K562 (cell line): ENCODE data around the gene LAMA2. TPM values are rescaled to one million over a fixed set of nuclear protein-coding genes. Genes with fewer than 3 reads are reported as not detected.

ENCODE experiments used
- ATAC-seq: fragments of 200-7000 bp; cut with Tn5 transposase; 3 replicates; pipeline ENCODE4 v1.9.1; 2020; ENCODE audit warnings: moderate library complexity
- BruUV-seq: library from RNA; stranded (reverse); fragments of 400-500 nt; replicated peaks from 2 replicates; lab custom pipeline; 2021; lab: Mats Ljungman, UMichigan
- CTCF ChIA-PET: fragments of 300-600 bp; formaldehyde crosslinking; extraction: SDS; loops from one replicate; lab custom pipeline; 2021; ENCODE audit warnings: low intra/inter-chr PET ratio; lab: Yijun Ruan, JAX
- POLR2A ChIA-PET: fragments of 300-600, 350-650 bp; sonication (Branson Sonifier 250); formaldehyde crosslinking; extraction: SDS; loops from one replicate; lab custom pipeline; 2021; ENCODE audit warnings: antibody characterized with exemption, inconsistent platforms; lab: Yijun Ruan, JAX
- DNase-seq, 4 experiments: peaks; one replicate each; pipeline versions ENCODE4 v3.0.0 to v3.0.0-alpha.2; 2011 to 2018; ENCODE audit warnings: low spot score in 3 of 4, mixed read lengths in 3 of 4; ENCODE audit errors: extremely low read depth in 1 of 4
- FAIRE-seq: peaks from 2 replicates; lab custom pipeline; 2011; peaks lifted over from hg19 to GRCh38; lab: Jason Lieb, UNC
- H2AFZ ChIP-seq: 2 replicates; pipeline ENCODE4 v1.6.0; 2011; ENCODE audit warnings: low read depth, low read length, control low read depth, inconsistent platforms
- H3K27ac ChIP-seq: fragments of 200-600 bp; 3 replicates; pipeline ENCODE4 v1.8.0; 2011; ENCODE audit warnings: low read depth, mild to moderate bottlenecking, control low read depth, inconsistent platforms, low read length, moderate library complexity, mixed read lengths; ENCODE audit errors: extremely low read depth
- H3K27me3 ChIP-seq, 2 experiments: fragments of 300-600 bp in 1 of 2; 2 replicates in 1 of 2; 3 replicates in 1 of 2; pipeline versions ENCODE4 v1.6.0 to v1.8.0; 2011; ENCODE audit warnings: inconsistent platforms in 2 of 2, low read length in 2 of 2, mild to moderate bottlenecking in 1 of 2, mixed read lengths in 1 of 2, moderate library complexity in 1 of 2; ENCODE audit not compliant: control insufficient read depth in 2 of 2, insufficient read depth in 2 of 2
- H3K36me3 ChIP-seq: fragments of 300-600 bp; 3 replicates; pipeline ENCODE4 v1.8.0; 2011; ENCODE audit warnings: mild to moderate bottlenecking, low read length, inconsistent platforms; ENCODE audit not compliant: control insufficient read depth, insufficient read depth
- H3K4me1 ChIP-seq, 2 experiments: fragments of 200-600 bp in 1 of 2; replicated peaks in 1 of 2; 2 replicates in 1 of 2; 3 replicates in 1 of 2; pipeline versions ENCODE4 v1.5.1 to v1.8.0; 2011; ENCODE audit warnings: inconsistent platforms in 2 of 2, low read length in 2 of 2, mild to moderate bottlenecking in 1 of 2, mixed read lengths in 1 of 2, moderate library complexity in 1 of 2; ENCODE audit not compliant: control insufficient read depth in 2 of 2, insufficient read depth in 2 of 2
- H3K4me2 ChIP-seq: 2 replicates; pipeline ENCODE4 v1.6.1; 2011; ENCODE audit warnings: low read length, control low read depth, inconsistent platforms, mixed read lengths; ENCODE audit not compliant: insufficient read depth
- H3K4me3 ChIP-seq: fragments of 200-600 bp; sonication (generic), shearing (Covaris generic); 2 replicates; pipeline ENCODE4 v1.5.1; 2016; ENCODE audit warnings: control low read depth, inconsistent platforms
- H3K79me2 ChIP-seq: fragments of 200-600 bp; 3 replicates; pipeline ENCODE4 v1.8.0; 2011; ENCODE audit warnings: low read length, inconsistent platforms; ENCODE audit not compliant: control insufficient read depth, insufficient read depth
- H3K9ac ChIP-seq, 2 experiments: 2 replicates each; pipeline versions ENCODE4 v1.6.0 to v1.6.1; 2011; ENCODE audit warnings: low read depth in 2 of 2, low read length in 2 of 2, control low read depth in 1 of 2, inconsistent platforms in 1 of 2, mild to moderate bottlenecking in 1 of 2, mixed read lengths in 1 of 2; ENCODE audit not compliant: insufficient read depth in 1 of 2
- H3K9me1 ChIP-seq: one replicate; pipeline ENCODE4 v1.6.0; 2011; ENCODE audit warnings: inconsistent platforms, mild to moderate bottlenecking, low read length, moderate library complexity; ENCODE audit not compliant: control insufficient read depth, insufficient read depth
- H3K9me3 ChIP-seq: replicated peaks from 2 replicates; pipeline ENCODE4 v1.5.1; 2011; ENCODE audit warnings: low read depth, low read length, inconsistent platforms; ENCODE audit not compliant: control insufficient read depth, insufficient read depth
- H4K20me1 ChIP-seq: replicated peaks from 2 replicates; pipeline ENCODE4 v1.6.1; 2011; ENCODE audit warnings: low read length, inconsistent platforms, mixed read lengths; ENCODE audit not compliant: control insufficient read depth, insufficient read depth
- CBX3 ChIP-seq, 2 experiments: IDR thresholded peaks; 1 replicate in 1 of 2; 2 replicates in 1 of 2; pipeline ENCODE4 v1.6.1; 2012; ENCODE audit warnings: inconsistent platforms in 2 of 2, low read length in 2 of 2, borderline replicate concordance in 1 of 2, control low read depth in 1 of 2
- EGR1 ChIP-seq: fragments of 450-650 bp; conservative IDR thresholded peaks from 2 replicates; pipeline ENCODE4 v1.6.1; 2017; ENCODE audit warnings: mild to moderate bottlenecking
- FOXA1 ChIP-seq: fragments of 450-650 bp; IDR thresholded peaks from 2 replicates; pipeline ENCODE4 v1.6.1; 2016; ENCODE audit warnings: mild to moderate bottlenecking, borderline replicate concordance
- FOXM1 ChIP-seq, 2 experiments: fragments of 450-650 bp in 1 of 2; sonication (generic) in 1 of 2; formaldehyde crosslinking in 1 of 2; IDR thresholded peaks; 2 replicates each; pipeline versions ENCODE4 v1.6.1 to v1.9.0; 2017 to 2022; ENCODE audit warnings: low read depth in 2 of 2, mild to moderate bottlenecking in 2 of 2, missing genetic modification reagents in 1 of 2, moderate library complexity in 1 of 2
- HSF4 ChIP-seq: fragments of 250-450 bp; sonication (Bioruptor Pico); IDR thresholded peaks from 2 replicates; pipeline ENCODE4 v2.1.2; 2022; ENCODE audit warnings: mild to moderate bottlenecking, moderate library complexity, borderline replicate concordance
- KAT2B ChIP-seq: IDR thresholded peaks from one replicate; pipeline ENCODE4 v1.6.1; 2012; ENCODE audit warnings: low read depth, mild to moderate bottlenecking, control low read depth, inconsistent platforms, low read length, moderate library complexity
- KDM1A ChIP-seq, 2 experiments: fragments of 450-650 bp; IDR thresholded peaks; 2 replicates each; pipeline ENCODE4 v1.6.1; 2016; ENCODE audit warnings: mild to moderate bottlenecking in 2 of 2
- LARP7 ChIP-seq: fragments of 450-650 bp; IDR thresholded peaks from 2 replicates; pipeline ENCODE4 v1.6.1; 2016
- MCM2 ChIP-seq: fragments of 450-650 bp; IDR thresholded peaks from 2 replicates; pipeline ENCODE4 v1.6.1; 2017; ENCODE audit warnings: low read depth, mild to moderate bottlenecking
- NFXL1 ChIP-seq: fragments of 450-650 bp; formaldehyde crosslinking; IDR thresholded peaks from 2 replicates; pipeline ENCODE4 v1.4.0; 2021; ENCODE audit warnings: mild to moderate bottlenecking
- NRF1 ChIP-seq, 2 experiments: fragments of 450-650 bp; IDR thresholded peaks in 1 of 2; conservative IDR thresholded peaks in 1 of 2; 2 replicates each; pipeline ENCODE4 v1.6.1; 2014; ENCODE audit warnings: mild to moderate bottlenecking in 2 of 2
- PRMT5 ChIP-seq: sonication (generic); formaldehyde crosslinking; IDR thresholded peaks from 2 replicates; pipeline ENCODE4 v1.5.0; 2020; ENCODE audit warnings: missing genetic modification reagents
- PTBP1 ChIP-seq: fragments of 200-400 bp; formaldehyde crosslinking; IDR thresholded peaks from 2 replicates; pipeline ENCODE4 v1.6.1; 2017; ENCODE audit warnings: low read depth, low read length
- RB1 ChIP-seq: fragments of 450-650 bp; IDR thresholded peaks from 2 replicates; pipeline ENCODE4 v1.6.1; 2017; ENCODE audit warnings: low read depth, mild to moderate bottlenecking
- RBM34 ChIP-seq: fragments of 200-400 bp; formaldehyde crosslinking; IDR thresholded peaks from 2 replicates; pipeline ENCODE4 v1.6.1; 2018; ENCODE audit warnings: low read length, borderline replicate concordance; ENCODE audit not compliant: insufficient read depth
- RCOR1 ChIP-seq, 2 experiments: IDR thresholded peaks; 2 replicates each; pipeline ENCODE4 v1.6.1; 2012; ENCODE audit warnings: low read depth in 2 of 2, low read length in 2 of 2, borderline replicate concordance in 1 of 2, improper control_type of control experiment in 1 of 2
- TCF15 ChIP-seq: fragments of 250-450 bp; sonication (Bioruptor Pico); IDR thresholded peaks from 2 replicates; pipeline ENCODE4 v1.8.0; 2022; ENCODE audit warnings: moderate library complexity, mild to moderate bottlenecking, inconsistent platforms
- ZBTB2 ChIP-seq: fragments of 450-650 bp; IDR thresholded peaks from 2 replicates; pipeline ENCODE4 v1.6.1; 2016; ENCODE audit warnings: antibody characterized with exemption
- ZNF23 ChIP-seq: fragments of 250-450 bp; sonication (Bioruptor Pico); IDR thresholded peaks from 2 replicates; pipeline ENCODE4 v1.4.0; 2020; ENCODE audit warnings: mild to moderate bottlenecking
- ZNF551 ChIP-seq: fragments of 250-450 bp; sonication (Bioruptor Pico); IDR thresholded peaks from 2 replicates; pipeline ENCODE4 v1.5.0; 2021; ENCODE audit warnings: mild to moderate bottlenecking, moderate library complexity
- in situ Hi-C: fragments of 300-500 bp; cut with MboI; formaldehyde crosslinking; loops from 4 replicates; pipeline ENCODE4 v1.15.0; 2018; ENCODE audit warnings: inconsistent platforms, mixed read lengths
- intact Hi-C: fragments of 100-400 bp; cut with micrococcal nuclease; formaldehyde crosslinking; loops from 2 replicates; pipeline ENCODE4 v1.14.2; 2022
- polyA plus RNA-seq, 8 experiments: library from polyadenylated mRNA; depleted of rRNA in 4 of 8; stranded (reverse) in 5 of 8; unstranded in 3 of 8; fragments of >200 nt; fragmentation: Nextera tagmentation in 2 of 8; fragmentation: Illumina TruSeq in 1 of 8; extraction: Ambion mirVana in 2 of 8; extraction: Trizol in 1 of 8; gene quantifications; 2 replicates each; pipeline versions ENCODE4 v1.2.1 to v1.2.3, GENCODE V29; 2011 to 2014; ENCODE audit warnings: inconsistent platforms in 1 of 8, missing spikeins in 1 of 8
- total RNA-seq, 7 experiments: library from RNA; depleted of rRNA in 6 of 7; stranded (reverse); fragments of >200 nt in 6 of 7; fragmentation: Illumina TruSeq in 2 of 7; extraction: Trizol in 2 of 7; gene quantifications; 2 replicates each; pipeline versions ENCODE4 v1.2.1 to v1.2.3, GENCODE V29; 2011 to 2021; ENCODE audit warnings: low replicate concordance in 1 of 7

The LAMA2 gene
- total and polyA plus RNA-seq, 9 of the 15 experiments (the other 6 are each of a cell fraction or from before 2014, with no cell fraction given): 0.04 to 1.5 (median 0.36) TPM

- no TSS peak for BruUV-seq
- no peak for DNase-seq
- no peak overlapping the region for H3K9ac ChIP-seq
- in situ Hi-C loops: no loop called here
- TF ChIP-seq RBM34 (no peak), ZBTB2 (no peak), PRMT5 (no peak), ZNF23 (CRISPR knock-in tag) (no peak), PTBP1 (no peak), MCM2 (no peak), HSF4 (no peak), LARP7 (no peak), FOXM1 (IDR thresholded peaks at IDR 0.05; ENCODE audit: low read depth) (no peak), FOXM1 (CRISPR knock-in tag; IDR thresholded peaks at IDR 0.05; ENCODE audit: low read depth) (no peak), CBX3 (IDR thresholded peaks at IDR 0.05; ENCODE audit: borderline replicate concordance in 1 of 2, low read length in 2 of 2) (no peak), FOXA1 (no peak), RCOR1 (IDR thresholded peaks at IDR 0.05; ENCODE audit: borderline replicate concordance in 1 of 2, low read depth in 2 of 2, low read length in 2 of 2) (no peak), KDM1A (IDR thresholded peaks at IDR 0.05) (no peak), KAT2B (no peak), RB1 (no peak), EGR1 (no peak), ZNF551 (CRISPR knock-in tag) (no peak), TCF15 (CRISPR knock-in tag) (no peak), NFXL1 (CRISPR knock-in tag) (no peak), NRF1 (conservative IDR thresholded peaks at IDR 0.05 in 1 of 2, IDR thresholded peaks at IDR 0.05 in 1 of 2) (no peak)
- TF ChIP-seq, all 486 proteins: peak for 0
- no peak overlapping the region for H3K27ac ChIP-seq
- intact Hi-C loops: no loop called here
- ChIA-PET POLR2A (no interaction called here), CTCF (no interaction called here)
- H3K27me3 ChIP-seq: no peaks in the 10 kb centered on the region
- H3K9me1 ChIP-seq: no peaks in the 10 kb centered on the region
- FAIRE-seq: no peak
- H3K79me2 ChIP-seq: no peaks in the 10 kb centered on the region
- H2AFZ ChIP-seq: no peak overlapping the region
- no peak for ATAC-seq
- no peak overlapping the region for H3K4me2 ChIP-seq
- no peaks in the 10 kb centered on the region for H3K4me1 ChIP-seq
- no peaks in the 10 kb centered on the region; the same call in 1 of the 2 replicates for H3K9me3 ChIP-seq
- H3K36me3 ChIP-seq: no peaks in the 10 kb centered on the region
- no peak overlapping the region for H3K4me3 ChIP-seq
- H4K20me1 ChIP-seq: no peaks in the 10 kb centered on the region
Observed at GRCh38 chr6:129195643-129196042, 312.7 kb downstream of the LAMA2 start.
